GM21576 (cell line): ENCODE data around the gene MALSU1.
"Not testable (repeated sequence)": the region's sequence is repeated elsewhere in the genome, so short reads cannot be mapped to it uniquely, and the experiment has no call there.

ENCODE experiments used
- ATAC-seq: cut with Tn5 transposase; IDR thresholded peaks from one replicate; pipeline ENCODE4 v1.9.1; 2021; ENCODE audit warnings: mild to moderate bottlenecking, moderate library complexity; ENCODE audit not compliant: unreplicated experiment

MALSU1 gene

DNA sequence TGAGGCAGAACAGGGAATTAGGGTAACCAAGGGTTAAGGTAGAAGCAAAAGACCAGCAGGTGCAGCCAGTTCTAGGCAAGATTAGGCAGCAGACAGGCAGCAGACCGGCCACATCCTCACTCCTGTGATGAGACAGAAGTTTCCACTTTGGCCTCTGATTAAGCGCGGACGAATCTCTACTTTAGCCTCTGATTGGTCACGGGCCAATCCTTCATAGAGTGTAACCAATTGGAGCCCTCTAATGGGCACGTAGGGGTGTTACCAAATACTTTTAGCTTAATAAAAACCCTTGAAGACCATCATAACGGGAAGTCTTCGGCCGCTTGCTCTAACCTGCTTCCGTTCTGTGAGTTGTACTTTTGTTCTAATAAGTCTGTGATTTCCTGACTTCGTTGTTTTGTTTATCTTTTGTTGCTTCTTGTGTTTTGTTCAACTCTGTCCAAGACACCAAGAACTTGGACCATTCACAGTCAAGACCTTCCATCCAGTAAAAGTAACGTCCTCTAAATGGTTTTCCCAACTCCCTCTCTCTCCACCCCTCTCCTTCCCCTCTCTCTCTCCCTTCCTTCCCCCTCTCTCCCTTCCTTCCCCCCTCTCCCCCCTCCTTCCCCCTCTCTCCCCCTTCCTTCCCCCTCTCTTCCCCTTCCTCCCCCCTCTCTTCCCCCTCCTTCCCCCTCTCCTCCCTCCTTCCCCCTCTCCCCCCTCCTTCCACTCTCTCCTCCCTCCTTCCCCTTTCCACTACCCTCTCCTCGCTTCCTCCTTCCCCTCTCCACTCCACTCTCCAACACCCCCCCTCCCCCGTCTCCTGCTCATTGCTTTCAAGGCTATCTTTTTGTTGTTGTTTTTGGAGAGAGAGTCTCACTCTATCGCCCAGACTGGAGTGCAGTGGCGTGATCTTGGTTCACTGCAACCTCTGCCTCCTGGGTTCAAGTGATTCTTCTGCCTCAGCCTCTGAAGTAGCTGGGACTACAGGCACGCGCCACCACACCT is 13.2 kb upstream of the MALSU1 start:
- no peak for ATAC-seq

DNA sequence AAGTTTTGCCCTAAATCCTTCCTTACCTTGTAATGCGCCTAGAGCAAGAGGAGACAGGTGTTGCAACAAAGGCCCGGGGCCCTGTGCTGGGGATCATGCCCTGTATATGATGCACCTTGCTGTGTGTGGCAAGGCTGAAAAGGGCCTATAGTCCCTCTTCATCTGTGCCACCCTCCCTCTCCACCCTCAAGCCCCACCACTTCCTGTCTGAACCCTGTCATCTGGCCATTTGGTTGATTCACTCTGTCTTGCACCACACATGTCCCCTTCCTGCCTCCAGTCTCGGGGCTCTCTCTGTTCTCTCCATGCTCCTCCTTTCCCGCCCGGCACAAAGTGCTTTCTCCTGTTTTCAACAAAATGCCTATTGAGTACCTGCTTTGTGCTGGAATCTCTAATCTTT is 11.5 kb upstream of the MALSU1 start:
- ATAC-seq = no peak

- no peak for ATAC-seq
Observed at GRCh38 chr7:23290993-23291392, 8.1 kb upstream of the MALSU1 start.

- ATAC-seq = no peak
Observed at GRCh38 chr7:23291957-23292560, 7.1 kb upstream of the MALSU1 start.

GRCh38 chr7:23292623-23293022 is 6.5 kb upstream of the MALSU1 start:
- no peak for ATAC-seq

DNA sequence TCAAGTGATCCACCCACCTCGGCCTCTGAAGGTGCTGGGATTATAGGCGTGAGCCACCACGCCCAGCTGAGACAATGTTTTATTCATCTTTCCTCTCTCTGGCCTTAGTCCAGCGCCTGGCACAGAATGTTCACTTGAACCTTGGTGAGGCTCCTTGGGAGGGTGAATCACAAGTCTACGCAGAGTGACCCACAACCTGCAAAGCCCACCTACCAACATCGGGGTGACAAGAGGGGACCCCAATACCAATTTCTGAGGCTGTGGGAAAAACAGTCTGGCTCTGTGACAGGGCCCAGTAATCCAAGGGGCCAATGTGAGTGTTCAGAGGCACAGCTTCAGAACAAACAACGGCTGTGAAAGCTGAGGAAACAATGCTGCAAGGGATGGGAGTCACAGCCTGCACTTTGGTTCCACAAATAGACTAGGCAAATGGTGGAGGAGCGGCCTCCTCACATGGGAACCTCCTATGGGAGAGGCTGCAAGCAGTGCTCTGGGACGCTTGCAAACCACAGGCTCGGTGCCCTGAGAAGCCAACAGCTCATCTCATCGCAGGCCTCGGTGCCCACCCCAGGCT is 5.6 kb upstream of the MALSU1 start:
- ATAC-seq = no peak

DNA sequence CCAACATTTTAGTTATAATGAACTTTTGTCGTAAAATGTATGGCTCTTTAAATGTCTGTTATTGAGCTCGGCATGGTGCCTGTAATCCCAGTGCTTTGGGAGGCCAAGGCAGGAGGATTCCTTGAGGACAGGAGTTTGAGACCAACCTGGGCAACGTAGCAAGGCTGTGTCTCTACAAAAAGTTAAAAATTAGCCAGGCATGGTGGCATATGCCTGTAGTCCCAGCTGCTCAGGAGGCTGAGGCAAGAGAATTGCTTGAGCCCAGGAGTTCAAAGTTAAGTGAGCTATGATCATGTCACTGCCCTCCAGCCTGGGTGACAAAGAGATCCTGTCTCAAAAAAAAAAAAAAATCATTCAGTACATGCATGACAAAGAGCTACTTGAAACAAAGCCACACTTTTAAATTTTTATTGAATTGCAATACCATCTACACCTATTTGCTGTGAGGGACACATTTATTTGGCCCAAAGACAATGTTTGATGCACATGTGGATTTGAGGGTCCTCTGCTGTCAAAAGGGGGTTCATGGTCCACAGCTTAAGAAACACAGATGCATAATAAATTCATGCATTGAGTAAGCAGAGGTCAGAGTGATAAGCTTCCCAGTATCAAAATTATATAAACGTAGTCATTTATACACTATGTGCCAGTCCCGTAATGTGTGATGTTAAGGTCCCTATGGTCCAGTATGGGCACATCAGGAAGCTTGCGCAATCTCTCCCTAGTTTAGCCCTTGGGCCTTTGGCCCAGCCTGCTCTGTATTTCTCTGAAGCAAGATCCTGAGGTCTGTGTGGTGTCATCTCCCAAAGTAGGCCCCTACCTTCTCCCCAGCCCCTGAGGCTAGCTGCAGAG is 4.4 kb upstream of the MALSU1 start:
- no peak for ATAC-seq

GRCh38 chr7:23295401-23295697 is 3.8 kb upstream of the MALSU1 start:
- no peak for ATAC-seq

- no peak for ATAC-seq
Observed at GRCh38 chr7:23298141-23298881, 828 bp upstream of the MALSU1 start.

DNA sequence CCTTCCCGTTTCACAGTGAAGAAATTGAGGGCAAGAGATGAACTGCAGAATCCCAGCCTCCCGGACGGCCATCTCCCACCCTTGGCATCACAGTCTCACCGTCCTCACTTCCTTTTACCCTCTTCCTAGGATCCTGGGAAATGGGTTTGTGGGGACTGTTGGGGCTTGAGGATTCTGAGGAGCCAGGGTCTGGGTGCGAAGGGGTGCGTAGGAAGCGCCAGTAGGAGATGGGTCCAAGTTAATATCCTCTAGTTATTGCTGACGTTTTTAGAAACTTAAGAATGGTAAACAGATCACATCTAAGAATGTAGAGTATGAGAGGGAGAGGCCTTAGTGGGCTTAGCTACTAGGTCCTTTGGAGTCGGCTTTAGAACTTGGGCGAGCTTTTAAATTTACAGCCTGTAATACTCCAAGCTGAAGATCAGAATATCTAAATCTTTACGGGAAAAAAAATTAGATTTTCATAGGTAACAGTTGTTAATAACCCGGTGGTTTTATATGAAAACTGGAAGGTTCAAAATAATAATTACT is 696 bp downstream of the MALSU1 start:
- ATAC-seq = no peak

DNA sequence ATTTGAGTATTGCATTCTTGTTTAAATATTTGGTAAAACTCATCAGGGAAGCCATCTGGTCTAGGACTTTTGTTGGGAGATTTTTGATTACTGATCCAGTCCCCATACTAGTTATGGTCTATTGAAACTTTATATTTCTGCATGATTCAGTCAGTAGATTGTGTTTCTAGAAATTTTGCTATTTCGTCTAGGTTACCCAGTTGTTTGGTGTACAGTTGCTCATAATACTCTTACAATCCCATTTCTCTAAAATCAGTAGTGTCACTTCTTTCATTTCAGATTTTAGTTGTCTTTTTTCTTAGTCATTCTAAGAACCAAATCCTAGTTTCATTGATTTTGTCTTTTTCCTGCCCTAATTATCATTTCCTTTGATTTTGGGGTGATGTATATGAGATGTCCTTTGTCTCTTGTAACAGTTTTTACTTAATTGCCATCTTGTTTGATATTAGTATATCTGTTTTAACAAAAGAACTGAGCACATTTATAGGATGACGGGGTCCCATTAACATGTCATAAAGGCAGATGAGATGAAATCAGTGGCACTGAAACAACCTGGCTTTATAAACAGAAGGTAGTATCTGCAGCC is 7.9 kb downstream of the MALSU1 start:
- no peak for ATAC-seq

DNA sequence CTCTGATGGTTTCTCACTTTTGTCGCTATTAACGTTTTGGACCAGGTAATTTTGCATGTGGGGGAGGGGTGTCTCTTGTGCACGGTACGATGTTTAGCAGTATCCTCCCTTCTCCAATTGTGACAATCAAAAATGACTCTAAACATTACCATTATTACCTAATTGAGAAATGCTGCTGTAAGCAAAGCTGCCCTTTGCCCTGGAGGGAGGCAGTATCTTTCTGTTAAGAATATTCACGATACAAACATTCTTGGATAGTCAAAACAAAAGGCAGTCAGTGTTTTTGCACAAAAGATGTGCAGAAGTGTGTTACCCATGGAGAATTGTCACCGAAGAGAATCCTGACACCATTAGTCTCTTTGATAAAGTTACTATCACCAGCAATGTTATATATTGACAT is 9.6 kb downstream of the MALSU1 start:
- no peak for ATAC-seq

DNA sequence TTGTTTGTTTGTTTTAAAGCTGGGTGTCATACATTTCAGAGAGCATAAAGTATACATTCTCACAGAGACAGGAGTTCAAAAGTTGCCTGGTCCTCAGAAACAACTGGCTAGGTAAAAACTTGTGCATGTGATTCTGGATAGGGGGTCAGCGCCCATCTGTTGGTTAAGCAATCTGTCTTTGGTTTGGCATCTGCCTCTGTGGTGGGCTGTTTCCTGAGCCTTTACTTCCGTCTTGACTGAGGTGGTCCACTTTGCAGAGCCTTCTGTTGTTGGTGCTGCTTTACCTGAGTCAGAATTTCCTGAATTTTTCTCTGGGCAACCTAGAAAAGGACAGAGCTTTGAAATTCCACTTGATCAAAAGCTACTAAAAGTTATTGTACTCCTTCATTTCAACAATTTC is 13.0 kb downstream of the MALSU1 start:
- not testable (repeated sequence) for ATAC-seq

GRCh38 chr7:23315366-23315765 is 16.2 kb downstream of the MALSU1 start:
- ATAC-seq = no peak

DNA sequence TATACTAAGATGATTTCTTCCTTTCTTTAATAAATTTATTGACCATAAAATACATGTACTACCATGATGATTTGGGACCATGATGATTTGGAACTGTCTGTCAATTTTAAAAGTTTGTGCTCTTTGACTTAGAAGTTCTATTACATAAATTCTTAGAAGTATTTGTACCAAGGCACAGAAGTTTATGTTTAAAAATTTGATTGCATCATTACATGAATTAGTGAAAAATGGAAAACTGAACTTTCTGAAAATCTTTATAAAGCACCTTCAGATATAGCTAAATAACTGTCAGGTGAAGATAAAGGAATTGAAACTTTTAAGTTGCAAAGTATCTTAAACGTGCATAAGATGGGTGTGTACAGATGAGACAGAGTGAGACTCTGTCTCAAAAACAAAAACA is 32.0 kb downstream of the MALSU1 start:
- no peak for ATAC-seq

DNA sequence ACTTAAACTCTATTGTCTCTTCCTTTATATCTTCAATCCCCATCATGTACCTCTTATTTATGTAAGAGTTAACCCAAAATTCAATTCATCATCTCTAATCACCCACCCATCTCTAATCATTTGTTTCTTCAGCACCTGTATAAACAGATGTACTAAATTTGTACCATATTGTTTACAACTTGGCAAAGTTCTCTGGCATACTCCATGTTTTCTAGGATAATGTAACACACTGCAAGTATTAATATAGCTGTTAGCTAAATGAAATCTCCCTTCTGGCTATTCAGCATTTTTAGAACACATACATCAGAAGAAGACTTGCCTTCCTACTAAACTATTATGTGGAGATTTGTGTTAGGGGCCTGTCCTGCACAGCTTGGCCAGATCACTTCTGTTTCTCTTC is 33.1 kb downstream of the MALSU1 start:
- ATAC-seq = no peak

DNA sequence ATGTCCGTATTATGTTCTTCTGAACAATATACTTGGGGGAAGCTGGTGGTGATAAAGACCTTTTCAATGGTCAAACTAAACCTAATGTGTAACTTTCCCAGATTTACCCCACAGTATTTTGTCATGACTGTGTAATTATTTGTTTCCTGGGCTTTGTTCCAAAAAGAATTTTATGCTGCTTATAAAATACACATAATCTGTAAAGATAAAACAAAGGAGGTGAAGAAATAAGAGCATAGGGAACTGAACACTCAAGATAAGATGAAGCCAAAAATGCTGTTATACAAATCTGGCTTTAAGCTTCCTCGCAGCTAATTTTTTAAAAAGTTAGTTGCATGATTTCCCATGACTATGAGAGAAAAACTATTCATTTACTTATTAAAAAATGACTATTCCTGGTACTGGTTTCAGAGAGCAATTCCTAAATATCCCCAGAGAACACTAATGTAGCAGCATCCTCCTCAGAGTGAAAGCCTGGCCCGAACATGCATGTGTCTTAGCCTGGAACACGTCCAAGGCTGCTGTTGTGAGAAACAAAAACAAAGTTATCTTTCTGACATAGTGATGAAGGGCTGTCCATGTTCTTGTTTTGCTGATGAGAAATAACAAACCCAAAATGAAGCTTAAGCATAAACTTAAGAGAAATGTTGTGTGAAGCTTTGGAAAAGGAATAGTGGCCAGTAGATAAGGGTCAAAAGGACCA is 33.9 kb downstream of the MALSU1 start:
- ATAC-seq = no peak

GRCh38 chr7:23333671-23334246 is 34.6 kb downstream of the MALSU1 start:
- no peak for ATAC-seq

GRCh38 chr7:23334482-23335056 is 35.4 kb downstream of the MALSU1 start:
- no peak for ATAC-seq
